ENCODE results near the gene GTF2H4.

The GTF2H4 gene

DNA sequence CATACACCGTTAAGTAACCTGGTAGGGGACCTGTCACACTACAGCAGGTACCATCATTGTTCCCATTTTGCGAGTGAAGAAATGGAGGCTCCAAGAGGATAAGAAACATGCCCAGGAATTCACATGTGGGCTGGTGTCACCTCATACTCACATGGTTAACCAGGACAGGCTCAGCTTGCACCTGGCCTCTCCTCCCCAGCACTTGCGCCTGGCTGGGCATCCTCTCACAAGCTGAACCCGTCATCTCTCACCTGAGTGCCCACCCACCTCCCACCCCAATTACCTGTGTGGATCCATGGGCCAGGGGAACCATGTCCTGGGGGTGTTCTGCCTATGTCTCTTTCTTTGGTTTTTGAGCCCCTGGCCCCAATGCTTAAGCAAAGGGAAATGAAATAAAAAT lies 22.5 kb downstream of the GTF2H4 start:
- Histone ChIP-seq H3K27ac (no peak overlapping the region), H3K4me3 (no peak overlapping the region)
- no peak for DNase-seq (ENCODE audit: low spot score)
- TF ChIP-seq, protein P1, sequence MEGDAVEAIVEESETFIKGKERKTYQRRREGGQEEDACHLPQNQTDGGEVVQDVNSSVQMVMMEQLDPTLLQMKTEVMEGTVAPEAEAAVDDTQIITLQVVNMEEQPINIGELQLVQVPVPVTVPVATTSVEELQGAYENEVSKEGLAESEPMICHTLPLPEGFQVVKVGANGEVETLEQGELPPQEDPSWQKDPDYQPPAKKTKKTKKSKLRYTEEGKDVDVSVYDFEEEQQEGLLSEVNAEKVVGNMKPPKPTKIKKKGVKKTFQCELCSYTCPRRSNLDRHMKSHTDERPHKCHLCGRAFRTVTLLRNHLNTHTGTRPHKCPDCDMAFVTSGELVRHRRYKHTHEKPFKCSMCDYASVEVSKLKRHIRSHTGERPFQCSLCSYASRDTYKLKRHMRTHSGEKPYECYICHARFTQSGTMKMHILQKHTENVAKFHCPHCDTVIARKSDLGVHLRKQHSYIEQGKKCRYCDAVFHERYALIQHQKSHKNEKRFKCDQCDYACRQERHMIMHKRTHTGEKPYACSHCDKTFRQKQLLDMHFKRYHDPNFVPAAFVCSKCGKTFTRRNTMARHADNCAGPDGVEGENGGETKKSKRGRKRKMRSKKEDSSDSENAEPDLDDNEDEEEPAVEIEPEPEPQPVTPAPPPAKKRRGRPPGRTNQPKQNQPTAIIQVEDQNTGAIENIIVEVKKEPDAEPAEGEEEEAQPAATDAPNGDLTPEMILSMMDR (IDR thresholded peaks at IDR 0.05): no peak

DNA sequence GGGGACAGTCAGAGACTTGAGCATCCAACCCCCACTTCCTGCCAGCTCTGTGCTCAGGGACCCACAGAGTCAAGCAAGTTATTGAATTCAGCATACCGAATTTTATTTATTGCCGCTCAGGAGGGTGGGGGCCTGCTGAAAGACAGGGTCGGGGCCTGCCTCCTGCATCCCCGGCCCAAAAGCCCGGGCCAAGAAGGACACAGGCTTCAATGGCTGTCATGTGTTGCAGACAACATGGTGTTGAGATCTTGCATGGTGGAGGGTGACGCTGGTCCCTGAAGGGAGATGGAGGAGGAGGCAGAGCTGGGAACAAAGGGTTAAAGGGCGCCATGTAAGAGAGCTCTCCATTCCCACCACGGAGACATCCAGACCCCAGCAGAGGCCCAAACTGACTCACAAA lies 23.3 kb downstream of the GTF2H4 start:
- TF ChIP-seq, protein P1 (IDR thresholded peaks at IDR 0.05): no peak
- H3K4me3 ChIP-seq: no peak overlapping the region
- no peak overlapping the region for H3K27ac ChIP-seq
- no peak for DNase-seq (ENCODE audit: low spot score)

DNA sequence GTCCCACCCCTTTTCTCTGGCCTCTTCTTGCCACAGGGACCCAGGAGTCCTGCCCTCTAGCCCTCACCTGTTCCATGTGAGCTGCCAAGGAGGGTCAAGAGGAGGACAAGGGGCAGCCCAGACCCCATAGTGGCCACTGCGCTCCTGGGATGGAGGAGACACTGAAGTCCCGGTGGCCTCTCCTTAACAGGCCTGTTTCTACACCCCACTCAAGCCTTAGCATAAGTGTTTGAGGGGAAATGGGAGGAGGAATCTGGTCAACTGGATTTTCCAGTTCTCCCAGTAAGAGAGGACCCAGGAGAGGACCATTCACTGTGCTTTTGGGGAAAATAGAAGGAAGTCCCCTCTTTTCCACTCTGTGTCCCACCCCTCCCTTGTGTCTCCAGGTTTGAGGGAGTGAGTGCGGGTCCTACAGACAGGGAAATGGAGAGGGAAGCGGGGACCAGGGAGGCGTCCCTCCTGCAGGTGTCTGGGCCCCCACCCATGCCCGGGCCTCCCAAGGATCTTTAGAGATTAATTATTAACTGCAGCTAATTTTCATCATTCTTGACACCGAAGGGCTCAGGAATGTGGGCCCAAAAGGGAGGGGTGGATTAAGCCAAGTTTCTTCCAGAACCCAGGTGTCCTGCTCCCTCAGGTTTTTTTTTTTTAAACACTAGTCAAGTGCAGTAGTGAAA lies 24.1 kb downstream of the GTF2H4 start, which contains the start of gene SFTA2:
TSS of gene SFTA2 (minus strand) at position 202 of the 677 bp plus-strand sequence. CDS start at position 128, 74 bp downstream.
- no peak within 1 kb of the TSS for H3K27ac ChIP-seq
- no peak within 1 kb of the TSS for H3K4me3 ChIP-seq
- no peak for DNase-seq (ENCODE audit: low spot score)
- TF ChIP-seq, protein P1 (IDR thresholded peaks at IDR 0.05): no peak

DNA sequence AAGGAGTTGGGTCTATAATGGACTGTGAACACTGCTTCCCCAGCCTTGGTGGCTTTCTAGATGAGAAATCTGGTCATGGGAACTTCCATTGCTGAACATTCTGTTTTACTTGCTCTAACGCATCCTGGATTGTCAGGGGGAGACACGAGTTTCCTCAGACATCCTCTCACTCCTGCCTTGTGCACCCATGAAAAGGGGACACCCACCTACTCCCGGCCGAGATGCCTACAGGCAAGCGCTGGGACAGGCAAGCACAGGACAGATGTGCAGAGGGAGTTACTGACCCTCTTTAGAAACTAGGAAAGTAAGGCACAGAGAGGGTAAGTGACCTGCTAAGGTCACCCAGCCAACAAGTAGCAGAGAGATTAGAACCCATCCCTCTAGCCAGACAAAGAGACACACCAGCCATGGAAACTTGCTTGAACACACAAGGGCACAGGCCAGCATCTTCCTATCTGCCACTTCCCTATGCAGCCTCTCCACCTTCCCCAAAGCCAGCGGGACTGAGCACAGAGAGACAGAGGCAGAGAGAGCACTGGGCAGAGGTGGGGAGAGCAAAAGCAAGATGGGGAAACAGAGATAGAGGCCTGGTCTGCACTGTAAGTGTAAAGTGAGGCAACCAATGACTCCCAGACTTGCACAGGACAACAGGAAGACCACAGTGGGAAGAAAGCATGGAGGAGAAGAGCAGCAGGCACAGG lies 24.8 kb downstream of the GTF2H4 start:
- no peak overlapping the region for H3K4me3 ChIP-seq
- no peak for DNase-seq (ENCODE audit: low spot score)
- H3K27ac ChIP-seq: no peak overlapping the region
- TF ChIP-seq, protein P1 (IDR thresholded peaks at IDR 0.05): no peak

DNA sequence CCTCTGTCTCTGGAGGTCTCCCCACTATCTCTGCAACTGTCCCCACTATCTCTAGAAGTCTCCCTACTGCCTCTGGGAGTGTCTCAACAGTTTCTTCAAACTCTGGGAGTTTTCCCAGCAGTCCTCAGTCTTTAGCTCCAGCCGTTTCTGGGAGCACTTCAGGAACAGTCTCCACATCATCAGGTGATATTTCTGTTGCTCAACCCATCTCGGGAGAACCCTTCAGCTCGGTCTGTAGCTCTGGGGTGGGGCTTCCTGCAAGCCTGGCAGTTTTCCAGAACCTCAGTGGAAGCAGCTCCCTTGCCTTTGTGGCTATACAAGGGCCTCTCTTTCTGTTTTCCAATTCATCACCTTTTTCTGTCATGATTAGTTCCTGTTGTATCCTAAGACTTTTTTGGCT lies 27.0 kb downstream of the GTF2H4 start:
- H3K27ac ChIP-seq: no peak overlapping the region
- TF ChIP-seq, protein P1 (IDR thresholded peaks at IDR 0.05): no peak
- no peak overlapping the region for H3K4me3 ChIP-seq
- DNase-seq (ENCODE audit: low spot score): no peak

DNA sequence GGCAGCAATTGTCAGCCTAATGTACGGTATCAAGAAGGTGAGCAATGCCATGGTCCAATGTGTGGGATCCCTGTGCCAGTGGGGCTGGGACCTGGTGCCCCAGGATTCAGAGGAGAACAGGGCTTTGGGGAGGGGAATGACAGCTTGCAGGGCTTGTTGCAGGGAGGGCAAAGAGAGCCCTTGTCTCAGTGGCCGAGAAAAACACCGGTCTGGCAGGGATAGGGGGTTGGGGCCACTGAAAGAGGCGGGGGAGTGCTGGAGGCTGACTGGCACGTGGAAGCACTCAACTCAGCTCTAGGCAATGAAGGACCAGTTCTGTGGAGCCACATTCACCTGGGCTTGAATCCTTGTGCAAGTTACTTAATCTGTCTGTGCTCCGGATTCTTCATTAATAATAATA lies 29.3 kb downstream of the GTF2H4 start:
- no peak for DNase-seq (ENCODE audit: low spot score)
- H3K4me3 ChIP-seq: no peak overlapping the region
- no peak overlapping the region for H3K27ac ChIP-seq
- TF ChIP-seq, protein P1 (IDR thresholded peaks at IDR 0.05): no peak

DNA sequence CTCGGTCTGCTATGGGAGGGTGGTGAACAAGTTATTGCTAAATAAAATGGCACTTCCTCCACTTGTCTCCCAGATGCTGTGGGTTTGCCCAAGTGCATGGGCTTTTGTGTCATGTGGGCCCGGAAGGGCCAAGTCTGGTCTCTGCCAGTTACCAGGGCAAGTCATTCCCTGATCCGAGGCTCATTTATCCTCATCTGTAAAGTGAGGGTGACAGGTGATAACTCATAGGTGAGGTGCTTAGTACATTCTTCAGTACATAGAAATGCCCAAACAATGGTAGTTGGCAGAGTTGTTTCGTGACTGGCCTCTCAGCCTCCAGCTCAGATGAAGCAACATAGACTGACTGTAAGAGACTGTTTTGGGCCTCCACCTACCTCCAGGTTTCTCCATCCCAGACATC lies 30.7 kb downstream of the GTF2H4 start:
- Histone ChIP-seq H3K4me3 (no peak overlapping the region), H3K27ac (no peak overlapping the region)
- no peak for DNase-seq (ENCODE audit: low spot score)
- TF ChIP-seq, protein P1 (IDR thresholded peaks at IDR 0.05): no peak
